NCI-H748 (cell line): ENCODE results near the gene YAP1.
"Not testable (repeated sequence)": the region's sequence is repeated elsewhere in the genome, so short reads cannot be mapped to it uniquely, and the experiment has no call there.

Experiments used
- DNase-seq: peaks from one replicate; lab custom pipeline; 2025; ENCODE audit not compliant: unreplicated experiment; lab: John Stamatoyannopoulos, UW

Gene YAP1

DNA sequence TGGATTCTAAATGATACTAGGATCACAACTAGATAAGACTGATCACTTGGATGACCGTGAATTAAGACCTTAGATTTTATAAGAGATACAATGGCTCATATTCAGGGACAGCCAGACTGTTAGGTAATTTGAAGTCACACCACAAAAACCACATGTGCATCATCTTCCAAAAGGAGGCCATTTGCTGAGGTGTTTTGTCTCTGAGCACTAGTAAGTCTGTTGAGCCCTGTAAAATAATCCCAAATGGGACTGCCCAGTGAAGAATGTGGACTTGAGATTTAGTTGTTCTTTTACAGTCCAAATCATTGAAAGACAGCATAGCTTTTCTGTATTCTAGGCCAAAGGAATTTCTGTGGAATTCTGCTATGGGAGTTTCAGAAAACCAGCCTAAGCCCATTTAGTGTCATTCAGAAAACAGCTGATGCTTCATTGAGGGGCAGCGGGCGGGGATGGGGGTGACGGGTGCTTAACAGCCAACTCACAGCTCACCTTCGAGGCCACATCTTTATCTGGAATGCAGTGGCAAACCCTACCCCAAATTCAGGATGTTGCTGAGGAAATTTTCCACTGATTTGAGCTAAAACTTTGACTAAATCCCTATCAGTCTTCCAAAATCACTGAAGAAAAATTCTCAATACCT lies 127.0 kb downstream of the YAP1 start:
- DNase-seq: no peak

DNA sequence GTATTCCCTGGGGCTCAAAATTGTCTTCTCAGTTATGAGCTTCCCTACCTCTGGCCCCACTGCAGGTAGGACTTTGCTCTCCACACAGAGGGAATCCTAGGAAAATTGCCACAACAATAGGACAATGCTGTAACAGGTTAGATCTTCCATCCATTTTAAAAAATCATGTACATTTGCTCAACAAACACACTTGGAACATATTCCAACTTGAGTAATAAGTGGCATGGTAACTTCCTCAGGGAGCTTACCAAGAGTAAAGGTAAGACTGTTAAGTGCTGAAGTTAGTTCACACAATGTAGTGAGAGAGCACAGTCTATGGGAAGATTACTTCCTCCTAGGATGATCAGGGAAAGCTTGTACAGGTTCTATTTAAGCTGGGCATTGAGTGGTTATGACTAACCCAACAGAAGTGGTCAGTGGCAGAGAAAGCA lies 128.2 kb downstream of the YAP1 start:
- no peak for DNase-seq

GRCh38 chr11:102239448-102239847 lies 129.2 kb downstream of the YAP1 start:
- no peak for DNase-seq

DNA sequence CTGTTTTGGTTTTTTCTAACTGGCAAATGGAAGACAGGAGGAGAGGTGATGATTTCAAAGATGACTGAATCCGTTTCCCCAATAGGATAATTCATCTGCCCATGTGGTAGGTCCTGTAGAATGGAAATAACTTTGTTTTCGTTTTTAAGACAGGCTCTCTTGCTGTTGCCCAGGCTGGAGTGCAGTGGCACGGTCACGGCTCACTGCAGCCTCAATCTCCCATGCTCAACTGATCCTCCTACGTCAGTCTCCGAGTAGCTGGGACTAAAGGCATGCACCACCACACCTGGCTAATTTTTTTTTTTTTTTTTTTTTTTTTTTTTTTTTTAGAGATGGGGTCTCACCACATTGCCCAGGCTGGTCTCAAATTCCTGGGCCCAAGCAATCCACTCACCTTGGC lies 129.7 kb downstream of the YAP1 start:
- DNase-seq: no peak

DNA sequence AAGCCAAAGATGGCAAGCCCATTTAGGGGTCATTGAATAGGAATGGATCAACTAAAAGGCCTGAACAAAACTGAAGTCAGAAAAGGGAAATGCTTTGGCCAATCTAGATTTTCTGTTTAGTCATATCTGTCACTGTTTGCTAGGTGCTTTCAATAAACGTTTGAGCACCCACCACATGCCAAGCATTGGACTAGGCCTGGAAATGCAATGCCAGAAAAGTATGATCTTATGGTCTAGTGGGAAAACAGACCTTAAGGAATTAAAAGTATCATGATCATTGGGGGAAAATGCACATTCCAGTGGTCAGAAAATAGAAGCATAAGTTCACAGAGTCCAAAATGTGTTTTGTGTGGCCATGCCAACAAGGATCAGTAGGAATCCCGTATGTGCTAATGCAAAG lies 130.3 kb downstream of the YAP1 start:
- DNase-seq: no peak

- no peak for DNase-seq
These were observed 130.8 kb downstream of the YAP1 start for GRCh38 chr11:102241026-102241425.

DNA sequence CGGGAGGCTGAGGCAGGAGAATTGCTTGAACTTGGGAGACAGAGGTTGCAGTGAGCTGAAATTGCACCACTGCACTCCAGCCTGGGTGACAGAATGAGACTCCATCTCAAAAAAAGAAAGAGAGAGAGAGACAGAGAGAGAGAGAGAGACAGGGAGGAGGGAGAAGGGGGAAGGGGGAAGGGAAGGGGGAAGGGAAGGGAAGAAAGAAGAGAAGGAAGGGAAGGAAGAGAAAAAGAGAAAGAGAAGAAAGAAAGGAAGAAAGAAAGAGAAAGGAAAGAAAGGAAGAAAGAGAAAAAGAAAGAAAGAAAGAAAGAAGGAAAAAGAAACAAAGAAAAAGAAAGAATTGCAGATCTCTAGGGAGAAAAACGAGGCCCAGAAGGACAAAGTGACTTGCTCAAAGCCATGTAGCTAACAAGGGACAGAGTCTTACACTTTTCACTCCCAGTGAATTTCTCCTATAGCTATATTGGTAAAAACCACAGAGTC lies 133.2 kb downstream of the YAP1 start:
- DNase-seq: no peak

- DNase-seq: no peak
These were observed 134.6 kb downstream of the YAP1 start for GRCh38 chr11:102244681-102245409.

- DNase-seq: no peak
These were observed 141.2 kb downstream of the YAP1 start for GRCh38 chr11:102251423-102251822.

- no peak for DNase-seq
These were observed 142.2 kb downstream of the YAP1 start for GRCh38 chr11:102252339-102252891.

DNA sequence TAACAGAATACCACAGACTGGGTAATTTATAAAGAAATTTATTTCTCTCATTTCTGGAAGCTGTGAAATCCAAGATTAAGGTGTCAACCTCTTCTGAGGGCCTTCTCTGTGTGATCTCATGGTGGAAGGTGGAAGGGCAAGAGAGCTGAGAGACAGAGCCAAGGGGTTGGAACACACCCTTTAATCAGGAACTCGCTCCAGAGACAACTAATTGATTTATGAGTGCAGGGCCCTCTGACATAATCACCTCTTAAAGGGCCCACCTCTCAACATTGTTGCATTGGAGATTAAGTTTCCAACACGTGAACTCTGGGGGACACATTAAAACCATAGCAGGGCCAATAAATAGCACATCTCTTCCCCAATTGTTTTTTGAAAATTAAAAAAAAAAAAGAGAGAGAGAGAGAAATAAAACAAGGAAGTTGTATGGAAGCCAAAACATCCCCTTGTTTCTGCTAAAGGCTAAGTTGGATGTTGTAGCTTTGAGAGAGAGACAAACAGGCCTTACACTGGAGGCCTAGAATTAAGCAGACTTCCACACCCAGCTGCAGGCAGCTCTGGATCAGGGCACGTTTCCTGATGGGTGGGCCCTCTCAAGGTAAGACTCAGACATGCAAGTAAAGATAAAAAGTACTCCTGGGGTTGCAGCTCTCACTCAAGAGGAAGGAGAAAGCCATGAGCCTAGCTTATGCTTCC lies 142.9 kb downstream of the YAP1 start:
- DNase-seq: peak; percentile 3

DNA sequence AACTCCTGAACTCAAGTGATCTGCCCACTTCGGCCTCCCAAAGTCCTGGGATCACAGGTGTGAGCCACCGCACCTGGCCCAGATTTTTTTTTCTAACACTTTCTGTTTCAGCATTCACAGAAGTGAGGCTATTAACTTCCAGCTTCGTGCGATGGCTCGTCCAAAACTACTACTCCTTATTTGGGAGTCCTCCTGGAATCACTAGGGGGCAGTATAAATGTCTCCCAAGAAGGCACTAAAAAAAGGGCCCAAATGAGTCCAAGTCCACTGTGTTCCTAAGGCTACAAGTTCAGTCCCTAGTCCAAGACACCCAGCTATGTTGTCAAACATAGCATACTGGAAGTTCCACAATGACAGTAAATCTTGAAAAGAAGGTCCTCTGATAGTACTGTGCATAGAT lies 143.8 kb downstream of the YAP1 start:
- DNase-seq: no peak

DNA sequence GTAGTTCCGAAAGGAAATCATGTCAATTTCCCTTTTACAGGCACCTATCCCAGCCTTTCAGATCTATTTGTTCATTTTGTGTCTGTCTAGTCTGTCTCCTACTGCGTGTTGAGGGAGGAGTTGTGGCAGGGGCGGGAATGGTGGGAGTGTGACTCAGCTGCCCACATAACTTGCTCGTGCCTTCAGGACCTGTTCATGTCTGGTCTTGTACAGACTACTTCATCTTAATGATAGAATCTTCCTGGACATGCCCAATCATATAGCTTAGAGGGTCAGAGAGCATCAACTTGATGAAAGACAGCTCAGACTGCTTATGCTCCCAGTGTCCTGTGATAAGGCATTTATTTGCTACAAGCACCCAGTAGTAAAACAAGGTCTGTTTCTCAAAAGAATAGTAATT lies 146.0 kb downstream of the YAP1 start:
- no peak for DNase-seq

DNA sequence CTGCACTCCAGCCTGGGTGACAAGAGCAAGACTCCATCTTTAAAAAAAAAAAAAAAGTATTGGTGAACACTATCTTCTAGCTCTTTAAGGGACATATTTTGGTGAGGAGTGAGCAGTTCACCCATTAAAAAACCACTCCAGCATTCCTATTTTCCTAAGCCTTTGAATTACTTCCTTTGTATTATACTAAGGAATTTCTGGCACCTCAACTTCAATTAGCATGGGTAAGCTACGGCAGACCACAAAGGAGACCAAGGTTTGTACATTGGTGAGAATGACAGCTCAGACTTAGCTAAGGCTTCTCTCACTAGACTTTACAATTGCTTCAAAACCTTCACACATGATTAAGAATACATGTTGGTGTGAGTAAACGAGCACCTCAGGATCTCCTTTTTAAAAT lies 150.0 kb downstream of the YAP1 start:
- no peak for DNase-seq

- DNase-seq: no peak
These were observed 153.2 kb downstream of the YAP1 start for GRCh38 chr11:102263379-102264003.

GRCh38 chr11:102264704-102265103 lies 154.5 kb downstream of the YAP1 start:
- DNase-seq: not testable (repeated sequence)

DNA sequence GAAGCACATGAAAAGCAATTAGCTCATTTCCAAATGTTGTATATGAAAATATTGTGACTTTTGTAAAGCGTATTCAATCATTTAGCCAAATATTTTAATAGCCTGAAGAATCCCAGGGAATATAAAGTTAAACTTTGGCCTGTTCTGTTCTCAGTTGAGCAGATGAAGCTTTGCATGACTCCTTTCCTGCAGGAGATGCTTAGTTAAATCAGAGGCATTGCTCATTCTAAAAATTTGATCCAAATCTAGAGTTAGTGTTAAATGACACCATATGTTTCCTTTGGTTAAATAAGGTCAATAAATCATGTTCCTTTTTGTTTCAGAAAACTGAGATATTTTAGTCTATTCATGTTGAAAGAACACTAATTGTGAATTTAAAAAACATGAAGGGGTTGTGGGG lies 155.9 kb downstream of the YAP1 start:
- DNase-seq: no peak

GRCh38 chr11:102267609-102268008 lies 157.4 kb downstream of the YAP1 start:
- DNase-seq: no peak

DNA sequence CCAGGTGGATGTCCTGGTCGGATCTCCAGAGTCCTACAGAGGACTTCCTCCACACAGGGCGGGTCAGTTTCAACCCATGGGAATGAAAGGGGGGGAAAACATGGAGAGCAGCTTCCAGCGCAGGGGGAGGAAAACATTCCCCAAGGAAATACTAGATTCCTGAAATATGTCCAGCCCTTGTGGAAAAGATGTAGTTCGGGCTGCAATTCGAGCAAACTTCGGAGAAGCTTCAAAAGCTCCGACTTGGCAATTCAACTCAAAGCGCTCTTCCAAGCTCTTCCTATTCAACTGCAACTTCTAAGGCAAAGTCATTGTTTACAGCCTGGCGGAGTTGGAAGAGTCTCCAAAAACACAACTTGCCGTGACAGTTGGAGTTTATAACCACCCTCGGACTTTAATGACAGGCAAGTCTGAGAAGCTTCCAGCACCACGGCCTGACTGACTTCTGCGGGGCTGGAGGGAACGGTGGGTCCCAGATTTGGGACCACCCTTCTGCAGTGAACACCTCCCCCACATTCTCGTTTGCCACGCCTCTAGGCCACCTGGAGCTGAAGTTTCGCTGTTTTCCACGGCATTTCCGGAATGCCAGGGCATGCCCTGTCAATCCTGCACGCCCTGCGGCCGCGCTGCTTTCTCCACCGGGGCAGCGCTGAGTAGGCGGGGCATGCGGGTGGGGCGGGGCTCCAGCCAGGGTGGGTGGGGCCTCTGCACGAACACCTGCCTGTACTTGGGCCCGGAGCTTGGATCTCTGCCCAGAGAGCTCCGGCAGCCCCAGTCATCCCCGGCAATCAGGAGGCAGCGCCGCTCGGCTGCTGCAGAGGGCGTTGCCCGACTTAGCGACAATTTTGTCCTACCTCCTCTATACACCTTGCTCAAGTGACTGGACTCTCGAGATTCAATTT lies 158.1 kb downstream of the YAP1 start:
- DNase-seq: peak; percentile 91

DNA sequence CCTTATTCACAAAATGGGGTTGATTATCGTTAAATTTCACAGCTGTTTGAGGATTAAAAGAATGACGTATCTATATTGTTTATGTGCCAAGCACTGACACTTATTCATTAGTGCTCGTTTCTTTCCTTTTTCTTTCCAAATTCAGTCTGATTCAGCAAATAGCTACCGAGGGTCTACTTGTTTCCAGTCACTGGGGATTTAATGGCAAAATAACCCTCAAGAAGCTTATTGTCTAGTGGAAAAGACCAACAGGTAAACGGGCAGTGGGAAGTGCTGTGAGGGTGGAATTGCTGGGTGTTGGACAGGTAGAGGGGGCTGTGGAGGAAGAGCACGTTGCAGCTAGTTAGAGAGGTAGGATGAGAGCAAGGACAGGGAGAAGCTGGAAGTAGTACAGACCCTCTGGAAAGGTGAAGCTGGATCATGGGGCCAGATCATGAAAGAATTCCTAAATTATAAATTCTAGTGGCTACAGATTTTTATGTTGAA lies 158.8 kb downstream of the YAP1 start:
- DNase-seq: peak; percentile 51
